ENCODE data around the gene CELF2. TPM values are rescaled to one million over a fixed set of nuclear protein-coding genes. Genes with fewer than 3 reads are reported as not detected.
A peak's percentile ranks its signal among the peaks of the same experiment; 100 is the strongest.

The CELF2 gene
- total RNA-seq, 4 donors from 2014 or later = 8.7 to 28.6 (median 22.9) TPM

DNA sequence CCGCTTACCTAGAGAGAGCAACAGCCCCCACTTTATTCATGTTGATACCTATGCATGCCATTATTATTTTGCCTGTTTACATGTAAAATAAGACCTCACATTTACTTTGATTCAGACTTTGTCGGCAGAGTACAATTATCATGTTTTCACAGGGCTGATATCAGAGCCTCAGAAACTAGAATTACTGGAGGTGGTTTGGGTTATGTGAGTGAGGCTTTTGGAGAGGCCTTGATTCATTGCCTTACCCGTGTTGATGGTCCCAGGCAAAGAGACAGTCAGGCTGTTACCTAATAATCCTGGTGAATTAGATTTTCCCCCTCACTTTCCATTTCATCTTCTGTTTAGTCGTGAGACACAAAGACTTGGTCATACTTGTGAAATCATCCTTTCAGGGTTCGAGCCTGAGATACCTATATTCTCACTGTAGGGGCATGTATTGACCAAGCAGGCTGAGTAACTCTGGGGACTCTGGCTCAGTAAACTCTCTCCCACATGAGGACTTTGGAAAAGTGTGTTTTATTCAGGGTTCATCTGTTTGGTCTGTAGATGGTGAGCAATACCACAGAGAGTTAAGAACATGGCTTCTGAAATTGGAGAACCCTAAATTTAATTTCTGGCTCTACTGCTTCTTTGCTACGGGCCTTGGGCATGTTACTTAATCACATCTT, 150.9 kb downstream of the CELF2 start:
- Histone ChIP-seq H3K27ac (peak overlapping the region; percentile 50), H3K9me3 (no peaks in the 10 kb centered on the region), H3K36me3 (peaks cover 10% of the 10 kb centered on the region), H3K4me1 (peaks cover 32% of the 10 kb centered on the region), H3K4me3 (peak overlapping the region; percentile 59), H3K27me3 (peaks cover 3% of the 10 kb centered on the region)
- DNase-seq (ENCODE audit: low spot score in 2 of 2) = no peak
- TF ChIP-seq POLR2AphosphoS5 (IDR thresholded peaks at IDR 0.05) (no peak), POLR2A (IDR thresholded peaks at IDR 0.05) (no peak)
- TF ChIP-seq, protein P1, sequence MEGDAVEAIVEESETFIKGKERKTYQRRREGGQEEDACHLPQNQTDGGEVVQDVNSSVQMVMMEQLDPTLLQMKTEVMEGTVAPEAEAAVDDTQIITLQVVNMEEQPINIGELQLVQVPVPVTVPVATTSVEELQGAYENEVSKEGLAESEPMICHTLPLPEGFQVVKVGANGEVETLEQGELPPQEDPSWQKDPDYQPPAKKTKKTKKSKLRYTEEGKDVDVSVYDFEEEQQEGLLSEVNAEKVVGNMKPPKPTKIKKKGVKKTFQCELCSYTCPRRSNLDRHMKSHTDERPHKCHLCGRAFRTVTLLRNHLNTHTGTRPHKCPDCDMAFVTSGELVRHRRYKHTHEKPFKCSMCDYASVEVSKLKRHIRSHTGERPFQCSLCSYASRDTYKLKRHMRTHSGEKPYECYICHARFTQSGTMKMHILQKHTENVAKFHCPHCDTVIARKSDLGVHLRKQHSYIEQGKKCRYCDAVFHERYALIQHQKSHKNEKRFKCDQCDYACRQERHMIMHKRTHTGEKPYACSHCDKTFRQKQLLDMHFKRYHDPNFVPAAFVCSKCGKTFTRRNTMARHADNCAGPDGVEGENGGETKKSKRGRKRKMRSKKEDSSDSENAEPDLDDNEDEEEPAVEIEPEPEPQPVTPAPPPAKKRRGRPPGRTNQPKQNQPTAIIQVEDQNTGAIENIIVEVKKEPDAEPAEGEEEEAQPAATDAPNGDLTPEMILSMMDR (IDR thresholded peaks at IDR 0.05) = no peak
- 79% methylated on average over 6 of the region's 6 CpGs for WGBS

DNA sequence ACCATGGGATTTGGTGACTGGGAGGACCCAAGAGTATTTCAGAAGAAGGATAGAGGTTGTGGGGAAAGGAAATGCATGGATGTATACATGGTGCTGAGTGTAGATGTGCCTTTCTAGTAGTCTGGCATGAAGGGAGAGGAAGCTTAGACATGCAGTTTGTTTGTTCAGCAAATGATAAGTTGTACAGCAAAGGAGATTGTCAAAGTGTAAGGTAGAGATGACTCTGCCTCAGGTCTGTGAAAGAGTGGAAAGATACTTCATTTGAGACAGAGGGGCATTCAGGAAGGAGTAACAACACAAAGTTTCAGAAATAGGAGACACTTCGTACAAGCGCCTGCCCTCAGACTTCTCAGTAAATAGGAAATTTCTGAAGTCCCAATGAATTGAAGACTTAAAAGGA, 152.3 kb downstream of the CELF2 start:
- peak overlapping the region; percentile 44 for H3K27ac ChIP-seq
- H3K4me3 ChIP-seq = peak overlapping the region; percentile 59
- TF ChIP-seq POLR2A (IDR thresholded peaks at IDR 0.05) (no peak), POLR2AphosphoS5 (IDR thresholded peaks at IDR 0.05) (no peak), EP300 (IDR thresholded peaks at IDR 0.05) (no peak)
- H3K9me3 ChIP-seq = no peaks in the 10 kb centered on the region
- H3K36me3 ChIP-seq = peaks cover 10% of the 10 kb centered on the region
- no peak for DNase-seq (ENCODE audit: low spot score in 2 of 2)
- H3K27me3 ChIP-seq = no peaks in the 10 kb centered on the region
- peaks cover 18% of the 10 kb centered on the region for H3K4me1 ChIP-seq
- WGBS = 71% methylated on average over 2 of the region's 2 CpGs

DNA sequence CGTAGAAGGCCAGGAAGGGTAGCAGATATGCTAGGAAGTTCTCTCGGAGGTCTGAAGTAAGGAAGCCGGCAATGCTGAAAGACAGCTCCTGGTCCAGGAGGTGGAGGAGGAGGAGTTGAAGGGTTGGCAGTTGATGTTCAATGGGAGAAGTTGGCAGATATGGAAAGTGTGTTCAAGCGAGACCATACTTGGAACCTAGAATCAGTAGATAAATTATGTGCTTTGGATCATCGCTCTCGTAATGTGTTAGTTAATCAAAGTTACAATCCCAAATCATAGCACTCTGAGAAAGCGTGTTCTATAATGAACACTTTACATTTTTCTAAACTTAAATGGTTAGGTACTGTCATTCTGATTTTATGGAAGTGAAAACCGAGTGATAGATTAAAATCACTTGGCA, 152.9 kb downstream of the CELF2 start:
- H3K27ac ChIP-seq = peak overlapping the region; percentile 44
- TF ChIP-seq, protein P1 (IDR thresholded peaks at IDR 0.05) = no peak
- TF ChIP-seq POLR2A (IDR thresholded peaks at IDR 0.05) (no peak), EP300 (IDR thresholded peaks at IDR 0.05) (no peak), POLR2AphosphoS5 (IDR thresholded peaks at IDR 0.05) (no peak)
- peak overlapping the region; percentile 59 for H3K4me3 ChIP-seq
- peaks cover 18% of the 10 kb centered on the region for H3K4me1 ChIP-seq
- peaks cover 10% of the 10 kb centered on the region for H3K36me3 ChIP-seq
- no peak for DNase-seq (ENCODE audit: low spot score in 2 of 2)
- no peaks in the 10 kb centered on the region for H3K9me3 ChIP-seq
- H3K27me3 ChIP-seq = no peaks in the 10 kb centered on the region
- WGBS = 86% methylated on average over 8 of the region's 8 CpGs

DNA sequence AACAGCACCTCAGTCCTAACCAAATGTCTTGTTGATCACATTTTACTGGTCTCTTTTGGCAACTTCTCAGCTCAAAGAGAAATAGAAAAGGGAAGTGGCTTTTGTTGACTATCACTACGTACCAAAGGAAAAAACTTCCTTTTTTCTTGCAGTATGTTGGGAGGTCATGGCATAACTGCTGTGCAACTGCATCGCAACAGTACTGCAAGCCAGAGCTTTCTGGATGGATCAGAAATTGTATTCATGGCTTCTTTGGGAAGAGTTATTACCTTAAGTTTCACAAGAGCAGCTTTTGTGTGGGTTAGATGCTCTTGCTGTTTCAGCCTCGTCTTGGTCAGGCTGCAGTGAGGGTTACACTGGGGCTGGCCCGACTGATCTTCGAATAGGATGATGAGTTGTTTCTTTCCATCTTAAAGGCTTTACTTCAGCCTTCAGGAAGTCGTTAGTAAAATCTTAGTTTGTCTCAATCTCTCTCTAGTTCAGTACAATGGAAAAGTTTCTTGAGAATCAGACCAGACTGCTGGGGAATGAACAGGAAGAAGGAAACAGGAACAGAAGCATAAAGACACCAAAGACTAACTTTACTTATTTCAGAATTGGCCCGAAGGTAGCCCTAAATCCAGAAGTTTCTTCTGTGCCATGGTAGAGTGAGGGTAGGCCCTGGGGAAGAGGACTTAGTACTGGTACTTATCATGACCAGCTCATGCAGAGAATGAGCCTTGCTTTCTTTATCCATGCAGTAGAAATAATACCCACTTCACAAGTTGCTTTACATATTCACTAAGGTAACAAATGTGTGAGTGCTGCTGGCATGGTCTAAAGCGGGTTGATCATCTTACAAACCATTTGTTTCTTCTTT, 153.6 kb downstream of the CELF2 start:
- DNase-seq (ENCODE audit: low spot score in 2 of 2) = no peak
- peaks cover 10% of the 10 kb centered on the region for H3K36me3 ChIP-seq
- TF ChIP-seq, protein P1 (IDR thresholded peaks at IDR 0.05) = no peak
- TF ChIP-seq POLR2AphosphoS5 (IDR thresholded peaks at IDR 0.05) (no peak), POLR2A (IDR thresholded peaks at IDR 0.05) (no peak), EP300 (IDR thresholded peaks at IDR 0.05) (no peak)
- 63% methylated on average over 8 of the region's 8 CpGs for WGBS
- peak overlapping the region; percentile 59 for H3K4me3 ChIP-seq
- peaks cover 13% of the 10 kb centered on the region for H3K4me1 ChIP-seq
- H3K9me3 ChIP-seq = no peaks in the 10 kb centered on the region
- H3K27me3 ChIP-seq = no peaks in the 10 kb centered on the region
- H3K27ac ChIP-seq = peak overlapping the region; percentile 44

DNA sequence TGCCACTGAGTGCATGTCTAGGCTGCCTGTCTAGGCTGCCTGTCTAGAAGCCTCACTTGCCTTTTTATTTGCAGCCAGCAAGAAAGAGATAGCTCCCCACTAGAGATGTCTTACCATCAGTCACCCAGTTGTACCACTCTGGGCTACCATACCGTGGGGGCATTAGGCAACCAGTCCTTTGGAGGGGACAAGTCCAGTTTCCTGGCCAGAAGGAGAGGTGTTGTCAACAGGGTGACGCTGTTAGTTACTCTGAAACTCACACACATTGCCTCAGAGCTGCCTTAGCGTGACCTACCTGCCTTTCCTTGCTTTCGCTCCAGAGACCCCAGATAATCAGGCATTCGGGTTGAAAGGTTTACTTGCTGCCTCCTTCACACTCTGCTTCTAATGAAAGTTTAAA, 155.4 kb downstream of the CELF2 start:
- H3K27me3 ChIP-seq = no peaks in the 10 kb centered on the region
- H3K4me1 ChIP-seq = peaks cover 14% of the 10 kb centered on the region
- 84% methylated on average over 5 of the region's 5 CpGs for WGBS
- H3K4me3 ChIP-seq = peak overlapping the region; percentile 59
- DNase-seq (ENCODE audit: low spot score in 2 of 2) = no peak
- peak overlapping the region; percentile 2 for H3K27ac ChIP-seq
- H3K9me3 ChIP-seq = no peaks in the 10 kb centered on the region
- peaks cover 7% of the 10 kb centered on the region for H3K36me3 ChIP-seq
- TF ChIP-seq EP300 (IDR thresholded peaks at IDR 0.05) = no peak
- TF ChIP-seq, protein P1 (IDR thresholded peaks at IDR 0.05) = no peak
- no peak for TF ChIP-seq POLR2AphosphoS5 (IDR thresholded peaks at IDR 0.05)
- TF ChIP-seq POLR2A (IDR thresholded peaks at IDR 0.05) = no peak

Measured in suprapubic skin (tissue), 4 donors.